Left lung (tissue), 10 donors: ENCODE results near the gene NUMB. TPM values are rescaled to one million over a fixed set of nuclear protein-coding genes. Genes with fewer than 3 reads are reported as not detected.

Experiments
- ATAC-seq: fragments of 200-7000 bp; cut with Tn5 transposase; one replicate; pipeline ENCODE4 v1.9.1; 2020; ENCODE audit warnings: moderate library complexity
- DNase-seq, 4 donors: peaks; one replicate each; pipeline ENCODE4 v3.0.0-alpha.2; 2013 to 2020
- H3K27ac ChIP-seq, 2 donors: fragments of 200-600 bp; sonication (generic) in 1 of 2; one replicate each; pipeline versions ENCODE4 v1.5.0 to v1.8.0; 2020 to 2021
- H3K27me3 ChIP-seq, 2 donors: fragments of 200-600 bp; sonication (generic) in 1 of 2; one replicate each; pipeline versions ENCODE4 v1.5.0 to v1.8.0; 2020 to 2021
- H3K36me3 ChIP-seq, 2 donors: fragments of 200-600 bp; sonication (generic) in 1 of 2; one replicate each; pipeline versions ENCODE4 v1.5.0 to v1.8.0; 2020 to 2021
- H3K4me1 ChIP-seq, 2 donors: fragments of 200-600 bp; one replicate each; pipeline ENCODE4 v1.8.0; 2021
- H3K4me3 ChIP-seq, 2 donors: fragments of 200-600 bp; sonication (generic) in 1 of 2; one replicate each; pipeline versions ENCODE4 v1.5.0 to v1.8.0; 2020 to 2021; ENCODE audit warnings: mild to moderate bottlenecking in 1 of 2
- H3K9me3 ChIP-seq, 2 donors: fragments of 200-600 bp; sonication (generic) in 1 of 2; one replicate each; pipeline versions ENCODE4 v1.5.0 to v1.8.0; 2020 to 2021
- intact Hi-C, 2 donors: fragments of 100-400 bp; cut with DNase I; formaldehyde crosslinking; loops; one replicate each; pipeline versions ENCODE4 v1.11.2 to v1.14.2; 2022
- polyA plus RNA-seq, 6 donors: library from polyadenylated mRNA; unstranded; fragments of 120-200 nt; gene quantifications; one replicate each; pipeline ENCODE4 v1.2.1, GENCODE V29; 2013; ENCODE audit not compliant: insufficient read length in 6 of 6
- total RNA-seq, 2 donors: library from RNA; stranded (reverse); fragmentation: NEBNext Ultra II Directional; extraction: Animal tissue kit (Norgen Biotek cat#: 25700); gene quantifications; one replicate each; pipeline ENCODE4 v1.2.1, GENCODE V29; 2021
- TF ChIP-seq, protein P1 (sequence below), 2 donors: fragments of 200-600 bp; sonication (generic) in 1 of 2; IDR thresholded peaks; one replicate each; pipeline versions ENCODE4 v1.5.0 to v1.8.0; 2021; ENCODE audit warnings: antibody characterized with exemption in 2 of 2
- donor health status: DM: no; HTN: yes; CAD: no.
- donor health status: DM: no; HTN: no; CAD: no.

NUMB gene
- total and polyA plus RNA-seq, 8 donors: 91.0 to 121 (median 105) TPM

DNA sequence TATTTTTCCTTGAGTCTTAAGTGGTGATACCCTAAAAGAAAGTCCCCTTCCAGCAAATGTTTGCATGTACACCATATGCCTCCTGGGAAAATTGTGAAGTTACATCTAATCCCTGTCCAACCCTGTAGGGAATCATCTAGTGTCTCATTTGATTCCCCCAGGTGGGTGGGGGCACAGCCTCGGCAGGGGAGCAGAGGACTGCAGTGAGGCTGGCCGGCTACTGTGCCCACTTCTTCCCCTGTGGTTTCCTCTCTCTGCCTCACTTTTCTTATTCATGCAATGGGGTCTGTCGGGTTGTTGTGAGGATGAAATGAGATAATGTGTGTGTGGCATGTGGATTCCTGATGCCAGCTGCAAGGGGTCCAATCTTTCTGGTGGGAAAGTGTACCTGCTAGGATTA lies 215.0 kb downstream of the NUMB start:
- Histone ChIP-seq H3K4me1 (peaks cover 16 to 47% of the 10 kb centered on the region in 2 donors), H3K27me3 (peaks cover 5 to 63% of the 10 kb centered on the region in 2 donors), H3K4me3 (no peak overlapping the region), H3K9me3 (no peaks in the 10 kb centered on the region), H3K27ac (no peak overlapping the region), H3K36me3 (no peaks in the 10 kb centered on the region)
- TF ChIP-seq, protein P1, sequence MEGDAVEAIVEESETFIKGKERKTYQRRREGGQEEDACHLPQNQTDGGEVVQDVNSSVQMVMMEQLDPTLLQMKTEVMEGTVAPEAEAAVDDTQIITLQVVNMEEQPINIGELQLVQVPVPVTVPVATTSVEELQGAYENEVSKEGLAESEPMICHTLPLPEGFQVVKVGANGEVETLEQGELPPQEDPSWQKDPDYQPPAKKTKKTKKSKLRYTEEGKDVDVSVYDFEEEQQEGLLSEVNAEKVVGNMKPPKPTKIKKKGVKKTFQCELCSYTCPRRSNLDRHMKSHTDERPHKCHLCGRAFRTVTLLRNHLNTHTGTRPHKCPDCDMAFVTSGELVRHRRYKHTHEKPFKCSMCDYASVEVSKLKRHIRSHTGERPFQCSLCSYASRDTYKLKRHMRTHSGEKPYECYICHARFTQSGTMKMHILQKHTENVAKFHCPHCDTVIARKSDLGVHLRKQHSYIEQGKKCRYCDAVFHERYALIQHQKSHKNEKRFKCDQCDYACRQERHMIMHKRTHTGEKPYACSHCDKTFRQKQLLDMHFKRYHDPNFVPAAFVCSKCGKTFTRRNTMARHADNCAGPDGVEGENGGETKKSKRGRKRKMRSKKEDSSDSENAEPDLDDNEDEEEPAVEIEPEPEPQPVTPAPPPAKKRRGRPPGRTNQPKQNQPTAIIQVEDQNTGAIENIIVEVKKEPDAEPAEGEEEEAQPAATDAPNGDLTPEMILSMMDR (IDR thresholded peaks at IDR 0.05): no peak
- DNase-seq (no peak), ATAC-seq (no peak)
- intact Hi-C loops: no loop called here

GRCh38 chr14:73242357-73242901 lies 215.9 kb downstream of the NUMB start:
- intact Hi-C loops: no loop called here
- TF ChIP-seq, protein P1 (IDR thresholded peaks at IDR 0.05): no peak
- H3K4me1 ChIP-seq: peaks cover 25 to 56% of the 10 kb centered on the region in 2 donors
- H3K27ac ChIP-seq: peak overlapping the region; percentile 20 to 39
- no peaks in the 10 kb centered on the region for H3K36me3 ChIP-seq
- H3K27me3 ChIP-seq: peaks cover 14 to 72% of the 10 kb centered on the region in 2 donors
- H3K4me3 ChIP-seq: no peak overlapping the region
- no peaks in the 10 kb centered on the region for H3K9me3 ChIP-seq
- no peak for ATAC-seq
- DNase-seq: peak in 1 of 4 donors; percentile 40

- no peak overlapping the region for H3K27ac ChIP-seq
- no peaks in the 10 kb centered on the region for H3K9me3 ChIP-seq
- intact Hi-C loops: no loop called here
- H3K36me3 ChIP-seq: no peaks in the 10 kb centered on the region
- H3K4me1 ChIP-seq: peaks cover 28 to 64% of the 10 kb centered on the region in 2 donors
- ATAC-seq (no peak), DNase-seq (no peak)
- TF ChIP-seq, protein P1 (IDR thresholded peaks at IDR 0.05): no peak
- no peak overlapping the region for H3K4me3 ChIP-seq
- peaks cover 16 to 80% of the 10 kb centered on the region in 2 donors for H3K27me3 ChIP-seq
Observed at GRCh38 chr14:73241481-73242165, 216.7 kb downstream of the NUMB start.

DNA sequence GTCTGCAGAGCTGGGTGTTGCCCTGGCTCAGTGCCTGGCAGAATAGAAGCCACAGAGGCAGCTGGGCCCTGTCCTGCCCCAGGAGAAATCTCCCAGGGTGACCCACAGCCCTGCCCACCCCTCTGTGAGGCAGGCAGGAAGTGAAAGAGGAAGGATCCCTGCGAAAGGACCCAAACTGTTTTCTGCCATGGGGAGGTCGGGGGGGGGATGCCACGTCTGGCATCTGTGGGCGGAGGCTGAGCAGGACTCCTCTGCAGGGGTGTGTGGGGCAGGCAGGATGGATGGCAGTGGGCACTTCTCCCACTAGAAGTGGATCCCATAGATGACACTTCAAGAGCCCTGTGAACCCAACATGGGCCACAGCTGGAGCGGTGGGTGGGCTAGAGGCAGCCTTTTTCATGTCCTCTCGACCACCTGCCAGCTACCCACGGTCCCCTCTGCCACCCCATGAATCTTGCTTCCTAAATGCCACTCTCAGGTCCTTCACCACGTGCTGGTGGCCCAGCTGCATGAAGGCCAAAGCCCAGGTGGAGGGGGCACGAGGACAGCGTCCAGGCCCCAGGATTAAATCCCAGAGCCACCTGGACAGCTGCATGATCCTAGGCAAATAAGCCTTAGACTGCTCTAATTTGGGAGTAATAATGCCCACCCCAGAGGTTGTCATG lies 217.4 kb downstream of the NUMB start:
- DNase-seq (peak in 1 of 4 donors; percentile 54), ATAC-seq (no peak)
- H3K4me3 ChIP-seq: no peak overlapping the region
- H3K27ac ChIP-seq: no peak overlapping the region
- no peaks in the 10 kb centered on the region for H3K9me3 ChIP-seq
- H3K4me1 ChIP-seq: peaks cover 28 to 67% of the 10 kb centered on the region in 2 donors
- intact Hi-C loops: no loop called here
- H3K27me3 ChIP-seq: peaks cover 16 to 83% of the 10 kb centered on the region in 2 donors
- TF ChIP-seq, protein P1 (IDR thresholded peaks at IDR 0.05): no peak
- no peaks in the 10 kb centered on the region for H3K36me3 ChIP-seq
